GM23248 (cell line): ENCODE measurements around the gene CCR5. TPM values are rescaled to one million over a fixed set of nuclear protein-coding genes. Genes with fewer than 3 reads are reported as not detected.

ENCODE experiments used
- DNase-seq: peaks from one replicate; pipeline ENCODE4 v3.0.0-alpha.2; 2015
- H2AFZ ChIP-seq: fragments of 200-600 bp; sonication (generic); 2 replicates; pipeline ENCODE4 v1.6.1; 2016; ENCODE audit warnings: antibody characterized with exemption
- H3F3A ChIP-seq: fragments of 200-600 bp; sonication (generic); 2 replicates; pipeline ENCODE4 v1.6.1; 2016; ENCODE audit warnings: mild to moderate bottlenecking, antibody characterized with exemption, mixed run types; ENCODE audit not compliant: insufficient read depth
- H3K27ac ChIP-seq: fragments of 200-600 bp; sonication (generic); 2 replicates; pipeline ENCODE4 v1.5.1; 2016; ENCODE audit warnings: mild to moderate bottlenecking
- H3K27me3 ChIP-seq: fragments of 200-600 bp; sonication (generic); replicated peaks from 2 replicates; pipeline ENCODE4 v1.6.1; 2016; ENCODE audit warnings: mild to moderate bottlenecking; ENCODE audit not compliant: insufficient read depth
- H3K36me3 ChIP-seq: fragments of 200-600 bp; sonication (generic); 2 replicates; pipeline ENCODE4 v1.6.1; 2016; ENCODE audit warnings: low read depth, mild to moderate bottlenecking
- H3K4me1 ChIP-seq: fragments of 200-600 bp; sonication (generic); 2 replicates; pipeline ENCODE4 v1.6.1; 2016; ENCODE audit warnings: mild to moderate bottlenecking; ENCODE audit not compliant: insufficient read depth
- H3K4me2 ChIP-seq: fragments of 200-600 bp; sonication (generic); one replicate; pipeline ENCODE4 v1.6.1; 2016; ENCODE audit warnings: mild to moderate bottlenecking; ENCODE audit not compliant: unreplicated experiment
- H3K4me3 ChIP-seq: fragments of 200-600 bp; sonication (generic); 2 replicates; pipeline ENCODE4 v1.5.1; 2016; ENCODE audit warnings: mild to moderate bottlenecking
- H3K79me2 ChIP-seq: fragments of 200-600 bp; sonication (generic); 2 replicates; pipeline ENCODE4 v1.6.1; 2016; ENCODE audit warnings: mild to moderate bottlenecking; ENCODE audit not compliant: insufficient read depth
- H3K9ac ChIP-seq: fragments of 200-600 bp; sonication (generic); 2 replicates; pipeline ENCODE4 v1.6.1; 2016; ENCODE audit warnings: mild to moderate bottlenecking
- H3K9me2 ChIP-seq: fragments of 200-600 bp; sonication (generic); 2 replicates; pipeline ENCODE4 v1.6.1; 2016; ENCODE audit warnings: mixed run types, mild to moderate bottlenecking, moderate library complexity; ENCODE audit not compliant: insufficient read depth
- H3K9me3 ChIP-seq: fragments of 200-600 bp; sonication (generic); one replicate; pipeline ENCODE4 v1.6.1; 2017; ENCODE audit warnings: low read depth
- H4K20me1 ChIP-seq: fragments of 200-600 bp; sonication (generic); 2 replicates; pipeline ENCODE4 v1.6.0; 2016; ENCODE audit not compliant: insufficient read depth
- EZH2 ChIP-seq: fragments of 200-600 bp; sonication (generic); IDR thresholded peaks from 2 replicates; pipeline ENCODE4 v1.6.1; 2018; ENCODE audit warnings: antibody characterized with exemption, mild to moderate bottlenecking; ENCODE audit not compliant: insufficient read depth, poor library complexity, severe bottlenecking
- EZH2phosphoT487 ChIP-seq: fragments of 200-600 bp; sonication (generic); IDR thresholded peaks from 2 replicates; pipeline ENCODE4 v1.6.1; 2018; ENCODE audit warnings: antibody characterized with exemption, moderate library complexity, mild to moderate bottlenecking, low read depth; ENCODE audit not compliant: insufficient read depth
- WGBS, 2 experiments: methylation state at CpG; one replicate each; pipeline ENCODE4 v1.1.6; 2015 to 2017; ENCODE audit warnings: low lambda C conversion rate in 2 of 2, low coverage in 1 of 2; ENCODE audit errors: missing lambda C conversion rate in 2 of 2; 5-methylcytosine and 5-hydroxymethylcytosine counted together
- in situ Hi-C: fragments of 300-500 bp; cut with MboI; formaldehyde crosslinking; loops from 2 replicates; pipeline ENCODE4 v1.15.0; 2020
- polyA plus RNA-seq: library from polyadenylated mRNA; unstranded; fragments of >200 nt; fragmentation: Nextera tagmentation; extraction: Ambion mirVana; gene quantifications from 2 replicates; pipeline ENCODE4 v1.2.1, GENCODE V29; 2016
- total RNA-seq: library from RNA; depleted of rRNA; stranded (reverse); fragments of >200 nt; shearing (Covaris generic); gene quantifications from 2 replicates; pipeline ENCODE4 v1.2.3, GENCODE V29; 2014

Gene CCR5
- total and polyA plus RNA-seq, 2 experiments from 2014 or later = not detected

- Histone ChIP-seq H3K27ac (no peak overlapping the region), H3K79me2 (no peaks in the 10 kb centered on the region), H3K4me2 (no peak overlapping the region), H3K4me1 (no peaks in the 10 kb centered on the region), H3F3A (no peaks in the 10 kb centered on the region), H3K36me3 (no peaks in the 10 kb centered on the region), H3K9me2 (no peaks in the 10 kb centered on the region), H3K4me3 (no peak overlapping the region), H3K27me3 (peaks cover 55% of the 10 kb centered on the region), H3K9me3 (no peaks in the 10 kb centered on the region), H3K9ac (no peak overlapping the region), H4K20me1 (no peaks in the 10 kb centered on the region), H2AFZ (no peak overlapping the region)
- WGBS, 2 experiments = 34 to 50% methylated on average over 2 of the region's 2 CpGs
- TF ChIP-seq EZH2 (no peak), EZH2phosphoT487 (no peak)
- no peak for DNase-seq
- in situ Hi-C loops = no loop called here
These were observed 5.1 kb downstream of the CCR5 start for GRCh38 chr3:46375814-46376213.

- DNase-seq = peak; percentile 78
- in situ Hi-C loops = no loop called here
- no peak overlapping the region for H3K9ac ChIP-seq
- TF ChIP-seq EZH2phosphoT487 = no peak
- no peak overlapping the region for H3K27ac ChIP-seq
- H3K4me3 ChIP-seq = no peak overlapping the region
- 17 to 20% methylated on average over 8 of the region's 8 CpGs for WGBS, 2 experiments
- H3K36me3 ChIP-seq = no peaks in the 10 kb centered on the region
- H3K79me2 ChIP-seq = no peaks in the 10 kb centered on the region
- H2AFZ ChIP-seq = no peak overlapping the region
- H4K20me1 ChIP-seq = no peaks in the 10 kb centered on the region
- H3K4me2 ChIP-seq = no peak overlapping the region
- no peaks in the 10 kb centered on the region for H3K9me3 ChIP-seq
- H3F3A ChIP-seq = no peaks in the 10 kb centered on the region
- H3K9me2 ChIP-seq = no peaks in the 10 kb centered on the region
- H3K4me1 ChIP-seq = no peaks in the 10 kb centered on the region
- peaks cover 57% of the 10 kb centered on the region for H3K27me3 ChIP-seq
These were observed 7.7 kb downstream of the CCR5 start for GRCh38 chr3:46378426-46378942.

- H4K20me1 ChIP-seq = no peaks in the 10 kb centered on the region
- H3K4me1 ChIP-seq = no peaks in the 10 kb centered on the region
- H3K4me3 ChIP-seq = no peak overlapping the region
- H2AFZ ChIP-seq = no peak overlapping the region
- no peaks in the 10 kb centered on the region for H3K36me3 ChIP-seq
- in situ Hi-C loops = no loop called here
- TF ChIP-seq EZH2 = no peak
- TF ChIP-seq EZH2phosphoT487 = no peak
- H3K9ac ChIP-seq = no peak overlapping the region
- no peaks in the 10 kb centered on the region for H3K9me2 ChIP-seq
- H3K4me2 ChIP-seq = no peak overlapping the region
- H3K27ac ChIP-seq = no peak overlapping the region
- no peaks in the 10 kb centered on the region for H3K9me3 ChIP-seq
- no peaks in the 10 kb centered on the region for H3K79me2 ChIP-seq
- WGBS, 2 experiments = 54 to 61% methylated on average over 8 of the region's 8 CpGs
- DNase-seq = no peak
- peaks cover 46% of the 10 kb centered on the region for H3K27me3 ChIP-seq
- no peaks in the 10 kb centered on the region for H3F3A ChIP-seq
These were observed 9.9 kb downstream of the CCR5 start for GRCh38 chr3:46380471-46381221.

GRCh38 chr3:46381625-46382024 lies 10.9 kb downstream of the CCR5 start:
- no peak for TF ChIP-seq EZH2
- DNase-seq = no peak
- Histone ChIP-seq H3K4me2 (no peak overlapping the region), H3K9ac (no peak overlapping the region), H3F3A (no peaks in the 10 kb centered on the region), H3K79me2 (no peaks in the 10 kb centered on the region), H4K20me1 (no peaks in the 10 kb centered on the region), H3K9me3 (no peaks in the 10 kb centered on the region), H3K9me2 (no peaks in the 10 kb centered on the region), H3K36me3 (no peaks in the 10 kb centered on the region), H2AFZ (no peak overlapping the region), H3K4me1 (0 out of 2 replicates have a peak, but pooled peaks cover 4% of the 10 kb centered on the region), H3K4me3 (no peak overlapping the region), H3K27me3 (peaks cover 41% of the 10 kb centered on the region), H3K27ac (no peak overlapping the region)
- WGBS, 2 experiments = 13 to 15% methylated on average over 3 of the region's 3 CpGs
- in situ Hi-C loops = no loop called here
